ENCODE data around the gene ACTN2. TPM values are rescaled to one million over a fixed set of nuclear protein-coding genes. Genes with fewer than 3 reads are reported as not detected.

Gene ACTN2
- total RNA-seq, 1 donor, result not detected

DNA sequence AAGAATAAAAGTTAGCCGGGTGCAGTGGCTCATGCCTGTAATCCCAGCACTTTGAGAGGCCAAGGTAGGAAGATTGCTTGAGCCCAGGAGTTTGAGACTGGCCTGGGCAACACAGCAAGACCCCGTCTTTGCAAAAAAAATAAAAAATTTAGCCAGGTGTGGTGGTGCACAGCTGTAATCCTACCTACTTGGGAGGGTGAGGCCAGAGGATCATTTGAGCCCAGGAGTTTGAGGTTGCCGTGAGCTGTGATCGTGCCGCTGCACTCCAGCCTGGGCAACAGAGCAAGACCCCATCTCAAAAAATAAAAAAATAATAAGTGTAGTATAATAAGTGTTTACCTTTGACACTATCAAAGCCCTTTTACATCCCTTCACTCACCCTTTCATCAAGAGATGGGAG is 5.0 kb downstream of the ACTN2 start:
- Histone ChIP-seq H3K4me3 (ENCODE audit: insufficient read depth, low read length) (no peak overlapping the region), H3K79me2 (ENCODE audit: insufficient read depth, low read length) (no peaks in the 10 kb centered on the region), H3K27me3 (ENCODE audit: insufficient read depth, low read length) (peaks cover 13% of the 10 kb centered on the region), H4K20me1 (ENCODE audit: insufficient read depth, low read length) (no peaks in the 10 kb centered on the region), H3K4me2 (ENCODE audit: insufficient read depth, low read length) (no peak overlapping the region), H3K9me3 (ENCODE audit: low read depth, low read length) (no peaks in the 10 kb centered on the region), H2AFZ (ENCODE audit: low read length) (no peak overlapping the region), H3K36me3 (ENCODE audit: insufficient read depth, low read length) (no peaks in the 10 kb centered on the region), H3K4me1 (ENCODE audit: insufficient read depth, low read length) (no peaks in the 10 kb centered on the region), H3K27ac (ENCODE audit: low read depth, low read length) (no peak overlapping the region)
- no peak for DNase-seq (ENCODE audit: insufficient read length, low spot score, missing footprints)
- TF ChIP-seq, protein P1, sequence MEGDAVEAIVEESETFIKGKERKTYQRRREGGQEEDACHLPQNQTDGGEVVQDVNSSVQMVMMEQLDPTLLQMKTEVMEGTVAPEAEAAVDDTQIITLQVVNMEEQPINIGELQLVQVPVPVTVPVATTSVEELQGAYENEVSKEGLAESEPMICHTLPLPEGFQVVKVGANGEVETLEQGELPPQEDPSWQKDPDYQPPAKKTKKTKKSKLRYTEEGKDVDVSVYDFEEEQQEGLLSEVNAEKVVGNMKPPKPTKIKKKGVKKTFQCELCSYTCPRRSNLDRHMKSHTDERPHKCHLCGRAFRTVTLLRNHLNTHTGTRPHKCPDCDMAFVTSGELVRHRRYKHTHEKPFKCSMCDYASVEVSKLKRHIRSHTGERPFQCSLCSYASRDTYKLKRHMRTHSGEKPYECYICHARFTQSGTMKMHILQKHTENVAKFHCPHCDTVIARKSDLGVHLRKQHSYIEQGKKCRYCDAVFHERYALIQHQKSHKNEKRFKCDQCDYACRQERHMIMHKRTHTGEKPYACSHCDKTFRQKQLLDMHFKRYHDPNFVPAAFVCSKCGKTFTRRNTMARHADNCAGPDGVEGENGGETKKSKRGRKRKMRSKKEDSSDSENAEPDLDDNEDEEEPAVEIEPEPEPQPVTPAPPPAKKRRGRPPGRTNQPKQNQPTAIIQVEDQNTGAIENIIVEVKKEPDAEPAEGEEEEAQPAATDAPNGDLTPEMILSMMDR (IDR thresholded peaks at IDR 0.05; ENCODE audit: extremely low read depth, low read depth, low read length), result no peak

DNA sequence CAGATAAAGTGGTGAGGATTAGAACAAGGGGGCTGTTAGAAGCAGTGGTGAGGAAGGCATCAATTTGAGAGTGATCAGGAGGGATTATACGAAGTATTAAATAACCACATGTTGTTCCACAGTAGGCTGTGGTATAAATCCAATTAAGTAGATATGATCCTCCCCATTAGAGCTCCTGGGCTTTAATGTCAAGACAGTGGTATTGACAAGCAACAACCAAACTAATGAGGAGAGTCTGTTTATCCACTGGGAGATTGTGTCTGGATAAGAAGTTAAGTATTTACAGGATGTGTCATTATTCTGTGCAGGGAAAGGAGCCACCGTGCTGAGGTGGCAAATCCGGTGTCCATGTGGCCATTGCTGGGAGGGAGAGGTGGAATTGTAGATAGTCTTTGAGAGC is 5.8 kb downstream of the ACTN2 start:
- TF ChIP-seq, protein P1 (IDR thresholded peaks at IDR 0.05; ENCODE audit: extremely low read depth, low read depth, low read length), result no peak
- Histone ChIP-seq H3K27me3 (ENCODE audit: insufficient read depth, low read length) (peaks cover 7% of the 10 kb centered on the region), H3K79me2 (ENCODE audit: insufficient read depth, low read length) (no peaks in the 10 kb centered on the region), H3K4me3 (ENCODE audit: insufficient read depth, low read length) (no peak overlapping the region), H3K27ac (ENCODE audit: low read depth, low read length) (no peak overlapping the region), H3K36me3 (ENCODE audit: insufficient read depth, low read length) (no peaks in the 10 kb centered on the region), H2AFZ (ENCODE audit: low read length) (no peak overlapping the region), H3K4me1 (ENCODE audit: insufficient read depth, low read length) (no peaks in the 10 kb centered on the region), H3K4me2 (ENCODE audit: insufficient read depth, low read length) (no peak overlapping the region), H4K20me1 (ENCODE audit: insufficient read depth, low read length) (no peaks in the 10 kb centered on the region), H3K9me3 (ENCODE audit: low read depth, low read length) (no peaks in the 10 kb centered on the region)
- no peak for DNase-seq (ENCODE audit: insufficient read length, low spot score, missing footprints)

DNA sequence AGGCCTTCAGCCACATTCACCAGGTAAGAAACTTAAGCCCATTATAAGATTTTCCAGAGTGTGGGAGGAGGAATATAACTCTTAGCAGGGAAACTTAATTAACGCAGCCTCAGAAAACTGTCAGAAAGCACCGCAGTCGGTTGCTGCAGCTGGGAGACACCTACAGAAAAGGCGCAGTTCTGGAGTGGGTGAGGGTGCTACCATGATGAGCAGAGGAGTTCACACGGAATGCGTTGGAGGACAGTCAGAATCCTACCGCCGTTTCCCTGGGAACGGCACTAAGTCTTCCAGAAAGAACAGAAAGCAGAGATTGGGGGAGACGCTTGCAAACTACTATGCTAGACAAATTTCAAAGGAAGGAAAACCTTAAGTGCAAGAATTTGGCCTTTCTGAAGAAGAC is 6.4 kb downstream of the ACTN2 start:
- no peaks in the 10 kb centered on the region for H3K9me3 ChIP-seq (ENCODE audit: low read depth, low read length)
- H2AFZ ChIP-seq (ENCODE audit: low read length), result no peak overlapping the region
- TF ChIP-seq, protein P1 (IDR thresholded peaks at IDR 0.05; ENCODE audit: extremely low read depth, low read depth, low read length), result no peak
- H3K36me3 ChIP-seq (ENCODE audit: insufficient read depth, low read length), result no peaks in the 10 kb centered on the region
- no peak overlapping the region for H3K4me3 ChIP-seq (ENCODE audit: insufficient read depth, low read length)
- H3K79me2 ChIP-seq (ENCODE audit: insufficient read depth, low read length), result no peaks in the 10 kb centered on the region
- no peak for DNase-seq (ENCODE audit: insufficient read length, low spot score, missing footprints)
- no peak overlapping the region for H3K27ac ChIP-seq (ENCODE audit: low read depth, low read length)
- peaks cover under 1% of the 10 kb centered on the region for H3K27me3 ChIP-seq (ENCODE audit: insufficient read depth, low read length)
- H3K4me1 ChIP-seq (ENCODE audit: insufficient read depth, low read length), result no peaks in the 10 kb centered on the region
- H4K20me1 ChIP-seq (ENCODE audit: insufficient read depth, low read length), result no peaks in the 10 kb centered on the region
- H3K4me2 ChIP-seq (ENCODE audit: insufficient read depth, low read length), result no peak overlapping the region

DNA sequence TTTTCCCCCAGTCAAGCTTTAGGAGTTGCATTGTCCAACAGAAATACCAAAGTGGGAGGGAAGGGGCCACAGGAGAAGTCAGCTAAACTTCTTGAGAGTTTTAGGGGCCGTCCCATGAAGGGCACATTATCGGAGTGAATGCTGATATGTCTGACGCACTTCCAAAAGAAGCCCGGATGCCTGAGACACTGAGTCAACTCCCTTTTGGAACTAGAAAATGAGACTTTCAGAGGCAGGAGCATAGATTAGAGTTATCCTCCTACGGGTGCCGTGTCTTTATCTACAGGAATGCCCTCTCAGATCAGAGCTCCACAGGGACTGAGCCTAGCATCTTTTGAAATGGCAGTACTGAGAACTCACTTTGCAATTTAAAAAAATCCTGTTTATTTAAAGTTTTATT is 13.1 kb downstream of the ACTN2 start:
- Histone ChIP-seq H3K9me3 (ENCODE audit: low read depth, low read length) (no peaks in the 10 kb centered on the region), H3K4me3 (ENCODE audit: insufficient read depth, low read length) (no peak overlapping the region), H3K36me3 (ENCODE audit: insufficient read depth, low read length) (no peaks in the 10 kb centered on the region), H3K79me2 (ENCODE audit: insufficient read depth, low read length) (no peaks in the 10 kb centered on the region), H2AFZ (ENCODE audit: low read length) (no peak overlapping the region), H3K4me1 (ENCODE audit: insufficient read depth, low read length) (no peaks in the 10 kb centered on the region), H3K4me2 (ENCODE audit: insufficient read depth, low read length) (no peak overlapping the region), H3K27ac (ENCODE audit: low read depth, low read length) (no peak overlapping the region), H4K20me1 (ENCODE audit: insufficient read depth, low read length) (no peaks in the 10 kb centered on the region), H3K27me3 (ENCODE audit: insufficient read depth, low read length) (no peaks in the 10 kb centered on the region)
- TF ChIP-seq, protein P1 (IDR thresholded peaks at IDR 0.05; ENCODE audit: extremely low read depth, low read depth, low read length), result no peak
- no peak for DNase-seq (ENCODE audit: insufficient read length, low spot score, missing footprints)
